Endothelial cell of umbilical vein (primary cell): ENCODE measurements around the gene CLSTN2. TPM values are rescaled to one million over a fixed set of nuclear protein-coding genes. Genes with fewer than 3 reads are reported as not detected.

Source experiments
- BruUV-seq: library from RNA; stranded (reverse); fragments of 400-500 nt; replicated peaks from 2 replicates; lab custom pipeline; 2021; lab: Mats Ljungman, UMichigan
- CTCF ChIA-PET: fragments of 300-600, 350-600 bp; sonication (Branson Sonifier 250); formaldehyde crosslinking; loops from one replicate; lab custom pipeline; 2021; ENCODE audit warnings: antibody characterized with exemption, inconsistent platforms; lab: Charles Lee
- POLR2A ChIA-PET: fragments of 300-600, 350-600 bp; sonication (Branson Sonifier 250); formaldehyde crosslinking; loops from one replicate; lab custom pipeline; 2021; ENCODE audit warnings: antibody characterized with exemption, inconsistent platforms; lab: Charles Lee
- DNase-seq: peaks from one replicate; pipeline ENCODE4 v3.0.0-alpha.2; 2011; ENCODE audit warnings: low read depth, low spot score
- FAIRE-seq: peaks from 2 replicates; lab custom pipeline; 2011; peaks lifted over from hg19 to GRCh38; lab: Jason Lieb, UNC
- H2AFZ ChIP-seq: 2 replicates; pipeline ENCODE4 v1.6.0; 2012; ENCODE audit warnings: low read depth, low read length, control low read depth, inconsistent platforms
- H3K27ac ChIP-seq: 2 replicates; pipeline ENCODE4 v1.5.1; 2011; ENCODE audit warnings: low read depth, mild to moderate bottlenecking, control low read depth, low read length, moderate library complexity; ENCODE audit not compliant: insufficient read depth
- H3K27me3 ChIP-seq, 2 experiments: 2 replicates each; pipeline versions ENCODE4 v1.6.0 to v1.6.1; 2011; ENCODE audit warnings: low read length in 2 of 2, mixed read lengths in 1 of 2; ENCODE audit not compliant: control insufficient read depth in 2 of 2, insufficient read depth in 2 of 2
- H3K36me3 ChIP-seq, 2 experiments: 2 replicates in 1 of 2; 3 replicates in 1 of 2; pipeline ENCODE4 v1.5.1; 2011; ENCODE audit warnings: low read length in 2 of 2, mild to moderate bottlenecking in 1 of 2, moderate library complexity in 1 of 2; ENCODE audit not compliant: control insufficient read depth in 2 of 2, insufficient read depth in 2 of 2; ENCODE audit errors: extremely low read depth in 1 of 2
- H3K4me1 ChIP-seq: 3 replicates; pipeline ENCODE4 v1.5.1; 2011; ENCODE audit warnings: mild to moderate bottlenecking, low read length; ENCODE audit not compliant: control insufficient read depth, insufficient read depth; ENCODE audit errors: extremely low read depth
- H3K4me2 ChIP-seq: 2 replicates; pipeline ENCODE4 v1.6.1; 2011; ENCODE audit warnings: low read length, control low read depth, mixed read lengths; ENCODE audit not compliant: insufficient read depth
- H3K4me3 ChIP-seq, 3 experiments: fragments of 200-600 bp in 1 of 3; sonication (generic), shearing (Covaris generic) in 1 of 3; replicated peaks in 1 of 3; 2 replicates each; pipeline ENCODE4 v1.5.1; 2011 to 2016; ENCODE audit warnings: control low read depth in 3 of 3, low read length in 3 of 3, mild to moderate bottlenecking in 2 of 3, inconsistent platforms in 1 of 3, low read depth in 1 of 3, moderate library complexity in 1 of 3; ENCODE audit not compliant: insufficient read depth in 1 of 3
- H3K79me2 ChIP-seq: 2 replicates; pipeline ENCODE4 v1.6.0; 2012; ENCODE audit warnings: low read length, inconsistent platforms; ENCODE audit not compliant: control insufficient read depth, insufficient read depth
- H3K9ac ChIP-seq: replicated peaks from 2 replicates; pipeline ENCODE3; 2011; ENCODE audit warnings: low read length, control low read depth; ENCODE audit not compliant: insufficient read depth; ENCODE audit errors: extremely low read depth
- H3K9me1 ChIP-seq: replicated peaks from 3 replicates; pipeline ENCODE4 v1.6.0; 2011; ENCODE audit warnings: mild to moderate bottlenecking, low read length; ENCODE audit not compliant: control insufficient read depth, insufficient read depth; ENCODE audit errors: extremely low read depth
- H3K9me3 ChIP-seq: replicated peaks from 2 replicates; pipeline ENCODE4 v1.5.1; 2012; ENCODE audit warnings: low read length, inconsistent platforms; ENCODE audit not compliant: control insufficient read depth, insufficient read depth
- H4K20me1 ChIP-seq: replicated peaks from 2 replicates; pipeline ENCODE3; 2011; ENCODE audit warnings: mild to moderate bottlenecking, low read length; ENCODE audit not compliant: control insufficient read depth, insufficient read depth; ENCODE audit errors: extremely low read depth
- CTCF ChIP-seq, 2 donors: IDR thresholded peaks; 1 replicate in 1 of 2; 2 replicates in 1 of 2; pipeline ENCODE4 v1.5.1; 2011; ENCODE audit warnings: low read length in 2 of 2, mild to moderate bottlenecking in 2 of 2, moderate library complexity in 2 of 2, control low read depth in 1 of 2, inconsistent platforms in 1 of 2, low read depth in 1 of 2; ENCODE audit not compliant: insufficient read depth in 1 of 2; ENCODE audit errors: extremely low read depth in 1 of 2
- EZH2 ChIP-seq: IDR thresholded peaks from 2 replicates; pipeline ENCODE4 v1.6.1; 2012; ENCODE audit warnings: borderline replicate concordance, low read depth, mild to moderate bottlenecking, moderate library complexity, low read length, inconsistent platforms; ENCODE audit not compliant: severe bottlenecking
- FOS ChIP-seq: IDR thresholded peaks from 2 replicates; pipeline ENCODE4 v1.6.1; 2011; ENCODE audit warnings: mild to moderate bottlenecking, low read length, moderate library complexity, borderline replicate concordance; ENCODE audit not compliant: insufficient read depth
- GATA2 ChIP-seq: IDR thresholded peaks from 2 replicates; pipeline ENCODE4 v1.7.0; 2011; ENCODE audit warnings: low read depth, mild to moderate bottlenecking, moderate library complexity, mixed read lengths, low read length; ENCODE audit not compliant: insufficient read length, insufficient read depth
- JUN ChIP-seq: IDR thresholded peaks from 2 replicates; pipeline ENCODE4 v1.6.1; 2011; ENCODE audit warnings: borderline replicate concordance, low read depth; ENCODE audit not compliant: insufficient read length, insufficient read depth
- MAX ChIP-seq: IDR thresholded peaks from 2 replicates; pipeline ENCODE4 v1.6.1; 2011; ENCODE audit not compliant: insufficient read depth, insufficient read length
- MYC ChIP-seq: IDR thresholded peaks from one replicate; pipeline ENCODE4 v1.6.1; 2011; ENCODE audit warnings: mild to moderate bottlenecking, low read depth, low read length
- POLR2A ChIP-seq: IDR thresholded peaks from 2 replicates; pipeline ENCODE4 v1.6.1; 2012; ENCODE audit warnings: low read depth, mild to moderate bottlenecking, control low read depth, low read length
- POLR2AphosphoS5 ChIP-seq: IDR thresholded peaks from 2 replicates; pipeline ENCODE4 v1.6.1; 2012; ENCODE audit warnings: low read depth, mild to moderate bottlenecking, control low read depth, low read length, moderate library complexity; ENCODE audit not compliant: insufficient read depth
- dilution Hi-C: fragments of 300-500 bp; cut with MboI; formaldehyde crosslinking; loops from one replicate; pipeline ENCODE4 v1.15.0; 2019; ENCODE audit warnings: low sequenced_read_pairs; ENCODE audit not compliant: extremely low pct_ligation_motif_present
- intact Hi-C: fragments of 100-400 bp; cut with micrococcal nuclease; formaldehyde crosslinking; loops from one replicate; pipeline ENCODE4 v1.10.0; 2022
- polyA plus RNA-seq, 4 experiments: library from polyadenylated mRNA; depleted of rRNA in 3 of 4; stranded (reverse) in 3 of 4; unstranded in 1 of 4; fragments of >200 nt; gene quantifications; 2 replicates each; pipeline versions ENCODE4 v1.2.1 to v1.2.3, GENCODE V29; 2011 to 2012; ENCODE audit warnings: missing spikeins in 1 of 4
- total RNA-seq: library from RNA; stranded (reverse); gene quantifications from 2 replicates; pipeline ENCODE4 v1.2.3, GENCODE V29; 2021

CLSTN2 gene
- total and polyA plus RNA-seq, 2 donors (not counting 3 experiments of a cell fraction or from before 2014, with no cell fraction given), result 0.26 to 0.38 TPM

- no peak for FAIRE-seq
- ChIA-PET POLR2A (no interaction called here), CTCF (no interaction called here)
- Histone ChIP-seq H2AFZ (no peak overlapping the region), H3K36me3 (no peaks in the 10 kb centered on the region), H3K4me2 (no peak overlapping the region), H3K9ac (no peak overlapping the region), H3K4me3 (no peak overlapping the region), H3K9me1 (no peaks in the 10 kb centered on the region), H3K4me1 (no peaks in the 10 kb centered on the region), H3K27ac (no peak overlapping the region), H3K9me3 (no peaks in the 10 kb centered on the region), H4K20me1 (no peaks in the 10 kb centered on the region), H3K27me3 (no peaks in the 10 kb centered on the region), H3K79me2 (no peaks in the 10 kb centered on the region)
- no peak for DNase-seq
- BruUV-seq, result no TSS peak
- intact Hi-C loops, result no loop called here
- dilution Hi-C loops, result no loop called here
- no peak for TF ChIP-seq EZH2
- TF ChIP-seq POLR2A, result no peak
- no peak for TF ChIP-seq CTCF (IDR thresholded peaks at IDR 0.05; ENCODE audit: extremely low read depth in 1 of 2, insufficient read depth in 1 of 2, low read depth in 1 of 2, low read length in 2 of 2)
- no peak for TF ChIP-seq FOS
- TF ChIP-seq JUN, result no peak
- no peak for TF ChIP-seq GATA2
- TF ChIP-seq MYC, result no peak
- no peak for TF ChIP-seq POLR2AphosphoS5
- TF ChIP-seq MAX, result no peak
Measured at GRCh38 chr3:140588558-140588957, 653.6 kb downstream of the CLSTN2 start.
